NCI-H1417 treated with DMSO at 0.1 percent for 48 hours (cell line): Measurements from ENCODE around the gene PCLO.
"Not testable (repeated sequence)": the region's sequence is repeated elsewhere in the genome, so short reads cannot be mapped to it uniquely, and the experiment has no call there.

ENCODE experiments used
- DNase-seq: peaks from one replicate; lab custom pipeline; 2025; lab: John Stamatoyannopoulos, UW

PCLO gene

DNA sequence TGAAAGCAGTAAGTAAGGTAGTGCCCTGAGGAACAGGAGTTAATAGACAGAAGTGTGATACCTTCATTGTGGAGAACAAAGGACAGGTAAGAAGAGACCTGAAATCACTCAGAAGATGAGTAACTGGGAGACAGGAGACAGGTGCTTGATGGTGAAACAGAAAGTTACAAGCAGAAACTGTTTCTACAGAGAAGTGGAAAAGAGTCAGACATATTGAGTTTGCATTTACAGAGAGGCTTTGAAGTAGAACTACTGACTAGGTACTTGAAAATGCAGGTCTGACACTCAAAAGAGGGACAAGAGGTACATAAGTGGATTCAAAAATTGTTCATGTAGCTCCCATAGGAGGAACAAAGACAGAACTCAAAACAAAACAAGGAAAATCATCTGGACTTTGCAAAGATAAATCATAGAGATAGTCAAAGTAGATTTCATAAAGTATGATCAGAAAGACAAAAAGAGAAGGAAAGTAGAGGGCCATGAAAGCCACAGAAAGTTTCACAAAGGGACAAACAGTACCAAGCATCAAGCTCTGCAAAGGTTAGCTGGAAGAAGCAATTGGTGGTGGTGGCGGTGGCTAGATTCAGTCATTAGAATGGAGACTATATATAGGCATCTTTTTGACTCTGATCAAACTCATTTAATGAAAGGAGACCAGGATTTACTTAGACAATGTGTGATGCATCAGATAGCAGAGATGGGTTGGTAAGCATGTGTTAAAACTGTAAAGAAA is 198.4 kb downstream of the PCLO start:
- DNase-seq: no peak

DNA sequence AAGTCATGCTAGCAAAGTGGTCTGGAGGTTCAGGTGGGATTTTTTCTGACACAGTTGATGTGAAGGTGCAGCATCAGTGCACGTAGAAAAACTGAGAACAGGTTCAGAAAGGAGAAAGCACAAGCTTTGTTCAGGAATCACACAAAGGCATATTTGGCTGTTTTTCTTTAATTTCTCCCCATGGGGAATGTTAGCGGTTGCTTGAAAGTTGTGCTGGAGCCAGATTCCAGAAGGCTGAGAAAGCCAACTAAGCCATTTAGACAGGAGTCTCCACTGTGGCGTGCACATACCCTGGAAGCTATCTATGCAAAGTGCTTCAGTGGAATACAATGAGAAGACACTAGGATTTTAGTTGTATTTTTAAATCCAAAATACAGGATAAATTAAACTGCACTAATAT is 201.4 kb downstream of the PCLO start:
- no peak for DNase-seq

DNA sequence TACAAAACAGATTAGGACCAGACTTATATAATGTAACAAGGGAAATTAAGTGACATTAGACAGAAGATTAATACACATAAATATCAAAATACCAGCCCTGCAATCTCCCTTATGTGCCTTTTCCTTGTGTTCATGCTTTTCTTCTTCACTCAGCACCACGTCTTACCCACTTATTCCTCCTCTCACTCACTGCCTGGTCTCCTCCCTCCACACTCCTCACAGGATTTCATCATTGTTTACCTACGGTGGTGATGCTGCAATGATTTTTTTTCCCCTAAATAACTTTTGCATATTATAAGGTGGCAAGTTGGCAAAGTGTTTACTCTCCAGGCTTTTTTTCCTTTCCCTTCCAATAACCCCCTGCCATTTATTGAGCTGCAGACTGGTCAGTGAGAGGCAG is 203.2 kb downstream of the PCLO start:
- DNase-seq: no peak

DNA sequence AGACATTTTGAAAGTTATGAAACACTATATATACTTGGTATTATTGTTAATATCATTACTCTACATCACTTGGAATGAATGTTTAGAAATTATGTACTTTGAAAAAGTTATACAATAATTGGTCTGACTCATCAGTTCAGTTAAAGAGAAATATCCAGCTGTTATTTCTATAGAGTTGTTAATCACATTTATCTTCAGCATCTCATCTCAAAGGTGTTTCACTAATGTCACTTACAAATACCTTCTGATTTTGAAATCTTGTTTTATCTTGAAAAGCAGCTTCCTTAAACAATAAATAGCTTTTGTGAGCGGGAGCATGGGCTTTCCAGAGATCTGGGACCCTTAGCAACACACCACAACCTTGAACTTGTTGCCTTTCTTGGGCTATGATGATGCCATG is 205.2 kb downstream of the PCLO start:
- no peak for DNase-seq

DNA sequence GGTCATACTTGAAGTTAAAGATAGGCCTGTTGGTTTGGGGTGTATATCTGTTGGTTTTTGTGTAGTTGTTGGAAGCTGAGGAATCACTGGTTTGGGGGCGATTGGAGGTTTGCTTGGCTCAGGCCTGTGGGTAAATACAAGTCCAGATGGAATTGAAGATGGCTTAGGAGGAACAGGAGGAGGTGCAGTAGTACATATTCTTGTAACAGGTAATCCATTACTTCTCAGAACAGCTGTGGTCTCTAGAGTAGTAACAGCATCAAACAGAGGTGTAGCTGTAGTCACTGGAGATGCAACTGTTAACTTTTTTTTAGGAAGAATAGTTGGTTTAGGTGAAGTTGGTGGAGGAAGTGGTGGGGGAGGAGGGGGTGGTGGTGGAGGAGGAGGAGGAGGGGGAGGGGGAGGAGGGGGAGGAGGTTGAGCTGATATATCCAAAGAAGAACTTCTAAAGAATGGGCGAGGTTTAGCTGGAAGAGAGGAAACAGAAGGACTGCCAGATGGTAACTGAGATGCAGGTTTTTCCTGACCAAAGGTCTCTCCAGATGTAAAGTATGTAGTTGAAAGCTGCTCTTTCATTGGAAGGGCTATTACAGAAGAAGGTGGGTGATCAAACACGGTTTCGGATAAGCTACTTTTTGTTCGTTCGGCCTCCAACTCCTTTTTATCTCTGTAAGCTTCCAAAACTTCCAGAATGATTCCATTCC is 209.2 kb downstream of the PCLO start:
- DNase-seq: no peak

DNA sequence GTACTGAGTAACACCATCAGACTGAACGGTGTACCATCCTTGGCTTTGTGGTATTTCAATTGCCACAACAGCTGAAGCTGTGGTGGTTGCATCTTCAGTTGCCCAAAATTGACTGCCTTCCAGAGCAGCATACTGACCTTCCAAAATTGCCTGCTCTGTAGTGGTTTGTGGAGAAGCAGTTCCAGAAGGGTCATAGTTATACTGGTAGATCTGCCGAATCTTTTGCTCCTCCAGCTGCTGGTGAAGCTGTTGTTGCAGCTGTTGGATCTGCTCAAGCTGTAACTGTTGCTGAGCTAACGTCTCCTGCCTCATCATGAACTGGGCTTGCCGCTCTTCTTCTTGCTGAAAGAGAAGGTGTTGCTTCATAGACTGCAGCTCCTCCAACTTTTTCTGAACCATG is 212.2 kb downstream of the PCLO start:
- DNase-seq: no peak

DNA sequence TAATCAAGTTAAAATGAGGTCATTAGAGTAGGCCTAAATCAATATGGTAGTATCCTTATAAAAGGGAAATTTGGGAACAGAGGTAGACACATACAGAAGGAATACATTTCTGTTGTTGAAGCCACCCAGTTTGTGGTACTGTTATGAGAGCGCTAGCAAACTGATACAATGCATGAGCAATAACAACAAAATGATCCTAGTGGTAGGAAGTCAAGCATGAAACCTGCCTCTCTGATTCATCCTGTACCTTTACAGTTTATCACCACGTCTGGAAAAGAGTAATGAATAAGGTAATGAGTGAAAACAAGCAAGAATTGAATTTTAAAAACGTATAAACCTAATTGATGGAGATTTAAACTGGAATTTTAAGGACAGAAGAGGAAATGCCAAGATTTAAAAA is 217.2 kb downstream of the PCLO start:
- no peak for DNase-seq

DNA sequence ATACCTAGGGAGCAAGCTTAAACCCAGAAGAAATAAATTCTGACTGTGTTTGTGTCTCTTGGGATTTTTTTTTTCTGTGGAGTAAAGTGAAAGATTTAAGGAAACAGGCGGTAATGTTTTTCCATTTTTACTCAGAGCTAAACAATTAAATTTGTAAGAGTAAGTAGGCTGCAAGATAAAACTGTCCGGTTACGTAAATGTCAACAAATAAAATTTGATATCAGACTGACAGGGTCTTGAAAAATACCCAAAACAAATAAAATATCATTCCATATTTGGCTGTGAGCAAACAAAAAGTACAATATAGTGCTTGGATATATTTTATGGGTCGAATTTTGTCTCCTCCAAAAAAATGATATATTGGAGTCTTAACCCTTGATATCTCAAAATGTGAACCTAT is 217.6 kb downstream of the PCLO start:
- DNase-seq: no peak

DNA sequence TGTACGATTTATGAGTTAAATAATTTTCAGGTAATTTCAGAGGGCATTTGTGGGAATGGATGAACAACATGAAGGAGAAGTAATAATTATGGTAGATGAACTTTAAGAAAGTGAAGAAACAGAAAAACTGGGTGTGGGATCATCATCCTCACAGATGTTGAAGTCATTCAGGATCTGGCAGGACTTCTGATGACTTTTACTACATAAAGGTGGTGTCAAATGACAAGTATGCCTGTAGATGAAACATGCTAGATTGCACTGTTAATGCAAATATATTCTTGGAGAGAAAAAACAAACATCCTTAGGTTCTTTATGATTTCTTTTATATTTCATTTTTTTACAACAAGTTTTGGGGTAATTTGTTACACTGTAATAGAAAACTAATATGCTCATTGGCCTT is 230.2 kb downstream of the PCLO start:
- DNase-seq: no peak

DNA sequence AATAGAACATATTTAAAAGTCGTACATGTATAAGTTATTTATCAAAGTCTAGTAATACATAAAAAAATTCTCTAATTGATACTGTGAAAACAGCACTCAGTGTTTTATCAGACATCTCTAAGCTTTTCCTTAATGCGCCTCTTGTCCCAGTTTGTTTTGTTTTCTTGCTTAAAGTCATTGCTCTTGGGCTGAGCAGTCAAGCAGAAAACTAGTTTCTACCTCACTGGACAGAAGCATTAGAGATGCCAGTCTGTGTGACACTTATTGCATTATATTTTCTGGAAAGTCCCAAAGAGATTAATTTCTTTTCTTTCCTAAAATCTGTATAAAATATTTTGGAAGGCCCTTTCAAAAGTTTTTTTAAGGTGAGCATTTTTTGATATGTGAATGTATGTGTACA is 236.2 kb downstream of the PCLO start:
- DNase-seq: no peak

DNA sequence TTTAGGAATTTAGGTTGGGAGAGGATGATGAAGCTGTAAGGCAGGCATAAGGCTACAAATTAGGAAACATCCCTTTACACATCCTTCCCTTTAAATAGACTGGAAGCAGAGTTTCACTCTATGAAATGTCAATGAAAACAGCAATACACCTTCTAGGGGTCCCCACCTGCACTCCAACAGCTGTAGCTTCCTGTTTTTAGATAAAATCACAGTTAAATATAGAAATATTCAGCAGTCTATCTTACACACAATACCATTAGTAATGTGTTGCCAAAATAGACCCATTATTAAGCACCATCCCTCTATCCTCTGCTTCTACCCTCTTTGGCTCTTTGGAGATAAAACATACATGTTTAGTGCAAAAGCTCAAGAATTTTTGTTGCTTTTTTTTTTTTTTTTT is 237.4 kb downstream of the PCLO start:
- DNase-seq: no peak

DNA sequence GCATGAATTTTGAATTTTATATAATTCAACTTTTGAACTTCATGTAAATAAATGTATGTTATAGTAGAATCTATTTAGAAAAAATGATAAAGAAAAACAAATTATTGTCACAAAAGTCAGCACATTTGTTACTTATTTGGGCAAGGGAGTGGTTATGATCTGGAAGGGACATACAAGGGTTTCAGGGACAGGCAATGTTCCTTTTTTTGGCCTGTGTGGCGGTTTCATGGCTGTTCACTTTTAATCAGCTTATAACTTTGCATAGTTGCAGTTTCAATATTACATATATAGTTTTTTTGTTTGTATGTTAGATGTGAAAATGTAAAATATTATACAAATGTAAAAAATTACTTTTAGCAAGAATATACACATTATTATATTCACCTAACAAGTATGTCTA is 256.2 kb downstream of the PCLO start:
- no peak for DNase-seq

DNA sequence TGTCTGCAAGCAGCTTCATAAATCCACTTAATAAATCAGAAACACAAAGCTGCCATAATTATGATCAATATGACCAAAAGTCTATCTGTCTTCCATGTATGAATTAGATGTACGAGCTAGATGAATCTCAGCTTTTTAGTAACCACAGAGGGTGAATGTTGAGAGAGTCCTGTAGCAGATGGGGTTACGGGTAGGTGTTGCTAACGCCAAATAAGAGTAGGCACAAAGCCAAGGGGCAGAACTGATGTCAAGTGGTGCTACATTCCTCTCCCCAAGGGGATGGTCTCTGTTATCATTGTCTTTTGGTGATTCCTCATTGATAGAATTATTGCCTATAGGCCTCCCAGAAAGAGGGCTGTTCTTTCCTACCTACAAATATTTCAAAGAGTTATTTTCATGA is 257.8 kb downstream of the PCLO start:
- no peak for DNase-seq

DNA sequence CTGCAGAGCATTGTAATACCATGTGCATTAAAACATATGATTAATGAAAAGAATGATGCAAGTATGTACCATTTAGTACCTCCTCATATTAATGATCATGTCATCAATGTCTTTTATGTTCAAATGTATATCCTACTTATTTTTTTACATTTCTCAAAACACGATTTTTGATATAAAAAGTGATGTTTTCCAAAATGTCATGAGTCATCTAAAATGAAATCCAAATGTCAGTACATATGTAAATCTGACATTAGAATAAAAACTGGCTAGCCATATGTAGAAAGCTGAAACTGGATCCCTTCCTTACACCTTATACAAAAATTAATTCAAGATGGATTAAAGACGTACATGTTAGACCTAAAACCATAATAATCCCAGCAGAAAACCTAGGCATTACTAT is 261.6 kb downstream of the PCLO start:
- DNase-seq: not testable (repeated sequence)

DNA sequence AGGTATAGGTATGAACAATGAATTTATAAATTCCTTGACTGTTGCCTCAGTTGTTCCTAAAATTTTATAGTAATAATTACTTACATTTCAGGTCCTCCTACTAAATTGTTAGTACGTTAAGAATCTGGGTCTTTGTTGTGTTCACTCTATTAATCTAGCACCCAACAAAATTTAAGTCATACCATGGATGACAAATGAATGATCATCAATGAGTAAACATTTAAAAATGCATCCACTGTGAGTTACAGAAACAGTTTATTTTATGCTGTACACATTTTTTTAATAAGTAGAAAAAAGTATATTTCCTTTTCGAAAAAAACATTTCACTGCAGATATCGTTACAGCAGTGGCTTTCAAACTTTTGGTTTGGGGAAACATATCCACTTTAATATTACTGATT is 265.2 kb downstream of the PCLO start:
- DNase-seq: no peak

DNA sequence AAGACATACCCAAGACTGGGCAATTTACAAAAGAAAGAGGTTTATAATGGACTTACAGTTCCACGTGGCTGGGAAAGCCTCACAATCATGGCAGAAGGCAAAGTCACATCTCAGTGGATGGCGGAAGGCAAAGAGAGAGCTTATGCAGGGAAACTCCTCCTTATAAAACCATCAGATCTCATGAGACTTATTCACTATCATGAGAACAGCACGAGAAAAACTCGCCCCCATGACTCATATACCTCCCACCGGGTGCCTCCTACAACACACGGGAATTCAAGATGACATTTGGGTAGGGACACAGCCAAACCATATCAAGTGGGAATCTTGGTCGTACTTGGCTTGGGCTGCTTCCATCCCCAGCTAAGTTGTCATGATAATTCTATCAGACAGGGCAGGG is 268.3 kb downstream of the PCLO start:
- not testable (repeated sequence) for DNase-seq

DNA sequence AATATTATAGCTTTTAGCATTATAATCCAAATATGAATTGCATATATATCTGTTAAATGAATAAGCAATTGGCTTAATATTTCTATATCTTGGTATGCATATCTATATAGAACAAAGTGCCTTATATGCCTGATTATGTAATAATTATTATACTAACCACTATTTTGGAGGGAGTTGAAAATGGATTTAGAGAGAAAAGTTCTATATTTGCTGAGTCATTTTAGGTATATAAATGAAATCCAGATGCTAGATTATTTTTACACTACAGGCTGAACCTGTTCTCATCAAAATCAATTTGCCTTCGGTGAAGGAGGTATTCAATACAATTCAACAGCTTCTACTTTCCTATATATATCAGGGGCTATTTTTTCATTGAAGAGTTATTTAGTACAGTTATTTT is 276.4 kb downstream of the PCLO start:
- DNase-seq: no peak

DNA sequence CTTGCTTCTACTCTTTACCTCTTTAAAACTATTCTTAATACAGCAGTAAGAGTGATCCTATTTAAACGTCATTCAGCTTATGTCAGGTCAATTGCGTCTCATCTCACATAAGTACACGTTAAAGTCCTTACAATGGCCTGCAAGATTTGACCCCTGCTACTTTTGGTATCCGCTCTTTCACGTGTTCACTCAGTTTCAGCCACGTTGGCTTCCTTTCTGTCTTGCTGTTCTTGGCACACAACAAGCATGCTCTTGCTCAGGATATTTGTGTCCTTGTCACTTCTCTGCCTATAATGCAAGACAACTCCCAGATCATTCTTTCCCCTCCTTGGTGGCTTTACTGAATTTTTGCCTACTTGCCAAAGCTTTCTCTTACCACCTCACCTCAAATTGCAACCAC is 296.8 kb downstream of the PCLO start:
- no peak for DNase-seq

DNA sequence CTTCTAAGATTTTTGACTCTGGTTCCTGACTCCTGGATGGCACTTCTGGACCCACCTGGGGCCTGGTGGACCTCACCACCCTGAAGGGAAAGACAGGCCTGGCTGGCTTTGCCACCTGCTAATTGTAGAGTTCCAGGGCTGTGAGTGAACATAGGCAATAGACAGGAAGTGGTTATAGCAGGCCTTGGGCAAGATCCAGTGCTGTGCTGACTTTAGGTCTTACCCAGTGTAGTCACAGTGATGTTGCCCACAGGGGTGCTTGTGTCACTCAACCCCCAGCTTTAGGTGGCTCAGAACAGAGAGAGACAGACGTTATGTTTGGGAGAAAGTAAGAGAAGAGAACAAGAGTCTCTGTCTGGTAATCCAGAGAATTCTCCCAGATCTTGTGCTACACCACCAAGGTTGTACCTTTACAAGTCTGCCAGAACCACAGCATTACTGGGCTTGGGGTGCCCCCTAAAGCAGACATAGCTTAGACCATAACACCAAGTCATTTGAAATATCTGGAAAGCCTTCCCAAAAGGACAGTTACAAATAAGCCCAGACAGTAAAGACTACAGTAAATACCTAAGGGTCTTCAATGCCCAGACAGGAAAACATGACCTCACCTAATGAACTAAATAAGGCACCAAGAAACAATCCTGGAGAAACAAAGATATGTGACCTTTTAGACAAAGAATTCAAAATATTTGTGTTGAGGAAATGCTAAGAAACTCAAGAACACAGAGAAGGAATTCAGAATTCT is 303.4 kb downstream of the PCLO start:
- DNase-seq: no peak

DNA sequence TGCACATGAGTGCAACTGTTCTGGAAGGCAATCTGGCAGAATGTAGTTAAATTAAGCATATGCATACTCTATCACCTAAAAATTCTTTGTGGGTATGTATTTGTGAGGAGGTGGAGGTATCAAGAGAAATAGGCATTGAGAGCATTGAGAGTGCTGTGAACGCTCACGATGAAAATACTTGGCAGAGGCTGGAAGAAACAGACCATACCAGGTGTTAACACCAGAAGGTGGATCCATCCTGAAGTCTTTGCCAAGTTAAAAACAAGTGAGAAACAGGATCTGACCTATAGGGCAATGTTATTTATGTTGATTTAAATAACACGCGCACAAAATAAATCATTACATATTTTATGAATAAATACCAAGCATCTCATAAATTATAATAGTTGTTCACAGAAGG is 311.6 kb downstream of the PCLO start:
- no peak for DNase-seq

DNA sequence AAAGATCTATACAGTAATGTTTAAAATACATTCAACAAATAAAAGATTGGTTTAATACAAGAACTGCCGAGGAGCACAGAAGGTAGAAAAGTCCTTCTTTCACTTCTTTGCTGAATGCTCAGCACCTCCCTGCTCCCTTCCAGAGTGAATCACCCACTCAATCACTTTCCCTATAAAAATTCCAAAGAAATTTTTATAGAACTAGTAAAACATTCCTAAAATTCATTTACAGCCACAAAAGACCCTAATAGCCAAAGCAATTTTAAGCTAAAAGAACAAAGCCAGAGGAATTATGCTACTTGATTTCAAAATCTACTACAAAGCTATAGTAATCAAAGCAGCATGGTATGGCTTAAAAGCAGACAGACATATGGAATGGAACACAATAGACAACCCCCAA is 320.9 kb downstream of the PCLO start:
- no peak for DNase-seq

DNA sequence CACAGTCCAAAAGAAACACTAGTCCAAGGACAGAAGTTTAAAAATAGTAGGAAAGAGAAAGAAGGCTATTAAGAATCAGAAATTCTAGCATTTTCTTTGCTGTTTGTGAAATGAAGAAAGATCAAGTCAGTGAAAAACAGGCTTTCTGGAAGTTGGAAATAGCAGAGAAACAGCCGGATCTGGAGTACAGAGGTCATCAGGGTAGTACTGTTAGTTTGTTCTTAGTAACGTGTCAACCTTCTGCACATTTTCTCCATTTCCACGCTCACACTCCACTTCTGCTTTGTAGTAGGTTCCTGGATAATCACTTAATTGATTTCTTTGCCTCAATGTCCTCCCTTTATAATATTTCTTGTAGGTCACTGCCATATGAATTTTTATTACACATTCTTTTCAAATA is 322.6 kb downstream of the PCLO start:
- no peak for DNase-seq

DNA sequence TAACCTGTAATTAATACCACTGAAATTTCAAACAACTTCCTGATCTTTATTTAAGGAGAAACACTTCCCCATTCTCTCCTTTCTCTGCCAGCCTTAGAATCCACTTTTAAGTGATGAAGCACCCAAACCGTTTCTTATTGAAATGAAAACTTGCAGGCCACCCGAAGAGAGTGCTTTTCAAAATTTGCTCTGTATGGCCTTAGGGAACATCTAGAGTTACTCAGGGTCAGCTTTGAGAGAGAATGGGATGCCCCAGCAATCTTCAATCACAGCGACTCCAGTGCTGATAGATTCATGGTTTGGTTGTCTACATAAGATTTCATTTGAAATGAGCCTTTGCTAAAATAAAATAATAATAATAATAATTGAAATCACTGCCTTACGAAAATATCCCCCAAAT is 323.1 kb downstream of the PCLO start:
- no peak for DNase-seq
